ENCODE data around the gene SYNGR4.

- TF ChIP-seq, protein P1, sequence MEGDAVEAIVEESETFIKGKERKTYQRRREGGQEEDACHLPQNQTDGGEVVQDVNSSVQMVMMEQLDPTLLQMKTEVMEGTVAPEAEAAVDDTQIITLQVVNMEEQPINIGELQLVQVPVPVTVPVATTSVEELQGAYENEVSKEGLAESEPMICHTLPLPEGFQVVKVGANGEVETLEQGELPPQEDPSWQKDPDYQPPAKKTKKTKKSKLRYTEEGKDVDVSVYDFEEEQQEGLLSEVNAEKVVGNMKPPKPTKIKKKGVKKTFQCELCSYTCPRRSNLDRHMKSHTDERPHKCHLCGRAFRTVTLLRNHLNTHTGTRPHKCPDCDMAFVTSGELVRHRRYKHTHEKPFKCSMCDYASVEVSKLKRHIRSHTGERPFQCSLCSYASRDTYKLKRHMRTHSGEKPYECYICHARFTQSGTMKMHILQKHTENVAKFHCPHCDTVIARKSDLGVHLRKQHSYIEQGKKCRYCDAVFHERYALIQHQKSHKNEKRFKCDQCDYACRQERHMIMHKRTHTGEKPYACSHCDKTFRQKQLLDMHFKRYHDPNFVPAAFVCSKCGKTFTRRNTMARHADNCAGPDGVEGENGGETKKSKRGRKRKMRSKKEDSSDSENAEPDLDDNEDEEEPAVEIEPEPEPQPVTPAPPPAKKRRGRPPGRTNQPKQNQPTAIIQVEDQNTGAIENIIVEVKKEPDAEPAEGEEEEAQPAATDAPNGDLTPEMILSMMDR (IDR thresholded peaks at IDR 0.05) = no peak
- no peak for TF ChIP-seq POLR2A (IDR thresholded peaks at IDR 0.05)
Measured at GRCh38 chr19:48397263-48398101, 33.3 kb downstream of the SYNGR4 start.
